ENCODE measurements around the gene ZSCAN4.
A peak's percentile ranks its signal among the peaks of the same experiment; 100 is the strongest.

ZSCAN4 gene

GRCh38 chr19:57648331-57649003 is 20.3 kb upstream of the ZSCAN4 start:
- H3K79me2 ChIP-seq (ENCODE audit: control insufficient read depth, insufficient read depth, low read length, unreplicated experiment) = no peaks in the 10 kb centered on the region
- H3K27me3 ChIP-seq (ENCODE audit: insufficient read depth, low read length) = peaks cover 1% of the 10 kb centered on the region; the same call in 1 of the 2 replicates
- no peak overlapping the region for H2AFZ ChIP-seq (ENCODE audit: low read length, unreplicated experiment)
- no peaks in the 10 kb centered on the region for H3K36me3 ChIP-seq (ENCODE audit: insufficient read depth, low read length)
- H3K4me1 ChIP-seq (ENCODE audit: control insufficient read depth, insufficient read depth, low read length, unreplicated experiment) = no peaks in the 10 kb centered on the region
- no peak overlapping the region for H3K27ac ChIP-seq (ENCODE audit: low read depth, low read length)
- no peak overlapping the region for H3K4me3 ChIP-seq (ENCODE audit: low read depth, low read length)

- H3K79me2 ChIP-seq (ENCODE audit: control insufficient read depth, insufficient read depth, low read length, unreplicated experiment) = no peaks in the 10 kb centered on the region
- H3K27me3 ChIP-seq (ENCODE audit: insufficient read depth, low read length) = peaks cover 21% of the 10 kb centered on the region
- H3K4me1 ChIP-seq (ENCODE audit: control insufficient read depth, insufficient read depth, low read length, unreplicated experiment) = no peaks in the 10 kb centered on the region
- H3K27ac ChIP-seq (ENCODE audit: low read depth, low read length) = no peak overlapping the region
- no peaks in the 10 kb centered on the region for H3K36me3 ChIP-seq (ENCODE audit: insufficient read depth, low read length)
- H2AFZ ChIP-seq (ENCODE audit: low read length, unreplicated experiment) = no peak overlapping the region
- no peak overlapping the region for H3K4me3 ChIP-seq (ENCODE audit: low read depth, low read length)
Observed at GRCh38 chr19:57651654-57651996, 17.1 kb upstream of the ZSCAN4 start.

- H3K4me1 ChIP-seq (ENCODE audit: control insufficient read depth, insufficient read depth, low read length, unreplicated experiment) = no peaks in the 10 kb centered on the region
- no peak overlapping the region for H3K27ac ChIP-seq (ENCODE audit: low read depth, low read length)
- no peak overlapping the region for H3K4me3 ChIP-seq (ENCODE audit: low read depth, low read length)
- no peaks in the 10 kb centered on the region for H3K36me3 ChIP-seq (ENCODE audit: insufficient read depth, low read length)
- no peaks in the 10 kb centered on the region for H3K79me2 ChIP-seq (ENCODE audit: control insufficient read depth, insufficient read depth, low read length, unreplicated experiment)
- no peak overlapping the region for H2AFZ ChIP-seq (ENCODE audit: low read length, unreplicated experiment)
- H3K27me3 ChIP-seq (ENCODE audit: insufficient read depth, low read length) = peaks cover 21% of the 10 kb centered on the region
Observed at GRCh38 chr19:57653689-57654088, 15.0 kb upstream of the ZSCAN4 start.

GRCh38 chr19:57655443-57655842 is 13.3 kb upstream of the ZSCAN4 start:
- Histone ChIP-seq H3K27ac (ENCODE audit: low read depth, low read length) (no peak overlapping the region), H3K4me1 (ENCODE audit: control insufficient read depth, insufficient read depth, low read length, unreplicated experiment) (no peaks in the 10 kb centered on the region)

GRCh38 chr19:57656346-57656745 is 12.4 kb upstream of the ZSCAN4 start:
- H3K4me1 ChIP-seq (ENCODE audit: control insufficient read depth, insufficient read depth, low read length, unreplicated experiment) = no peaks in the 10 kb centered on the region
- no peaks in the 10 kb centered on the region for H3K36me3 ChIP-seq (ENCODE audit: insufficient read depth, low read length)
- H2AFZ ChIP-seq (ENCODE audit: low read length, unreplicated experiment) = no peak overlapping the region

More at GRCh38 chr19:57655443-57655842, 13.3 kb upstream of the ZSCAN4 start:
- H2AFZ ChIP-seq (ENCODE audit: low read length, unreplicated experiment) = no peak overlapping the region
- no peak overlapping the region for H3K4me3 ChIP-seq (ENCODE audit: low read depth, low read length)
- no peaks in the 10 kb centered on the region for H3K36me3 ChIP-seq (ENCODE audit: insufficient read depth, low read length)
- peaks cover 38% of the 10 kb centered on the region for H3K27me3 ChIP-seq (ENCODE audit: insufficient read depth, low read length)
- H3K79me2 ChIP-seq (ENCODE audit: control insufficient read depth, insufficient read depth, low read length, unreplicated experiment) = no peaks in the 10 kb centered on the region

GRCh38 chr19:57664269-57665127 is 4.2 kb upstream of the ZSCAN4 start:
- no peaks in the 10 kb centered on the region for H3K36me3 ChIP-seq (ENCODE audit: insufficient read depth, low read length)
- H3K4me1 ChIP-seq (ENCODE audit: control insufficient read depth, insufficient read depth, low read length, unreplicated experiment) = no peaks in the 10 kb centered on the region
- peak overlapping the region; percentile 93 for H2AFZ ChIP-seq (ENCODE audit: low read length, unreplicated experiment)
- no peak overlapping the region for H3K27ac ChIP-seq (ENCODE audit: low read depth, low read length)
- H3K27me3 ChIP-seq (ENCODE audit: insufficient read depth, low read length) = peaks cover 31% of the 10 kb centered on the region
- peak overlapping the region; percentile 80 for H3K4me3 ChIP-seq (ENCODE audit: low read depth, low read length)
- H3K79me2 ChIP-seq (ENCODE audit: control insufficient read depth, insufficient read depth, low read length, unreplicated experiment) = no peaks in the 10 kb centered on the region

More at GRCh38 chr19:57656346-57656745, 12.4 kb upstream of the ZSCAN4 start:
- Histone ChIP-seq H3K4me3 (ENCODE audit: low read depth, low read length) (no peak overlapping the region), H3K79me2 (ENCODE audit: control insufficient read depth, insufficient read depth, low read length, unreplicated experiment) (no peaks in the 10 kb centered on the region), H3K27me3 (ENCODE audit: insufficient read depth, low read length) (peaks cover 47% of the 10 kb centered on the region), H3K27ac (ENCODE audit: low read depth, low read length) (no peak overlapping the region)

GRCh38 chr19:57665261-57665806 is 3.4 kb upstream of the ZSCAN4 start:
- Histone ChIP-seq H3K4me1 (ENCODE audit: control insufficient read depth, insufficient read depth, low read length, unreplicated experiment) (no peaks in the 10 kb centered on the region), H3K27ac (ENCODE audit: low read depth, low read length) (no peak overlapping the region), H3K36me3 (ENCODE audit: insufficient read depth, low read length) (no peaks in the 10 kb centered on the region), H3K27me3 (ENCODE audit: insufficient read depth, low read length) (peaks cover 22% of the 10 kb centered on the region), H3K4me3 (ENCODE audit: low read depth, low read length) (no peak overlapping the region), H3K79me2 (ENCODE audit: control insufficient read depth, insufficient read depth, low read length, unreplicated experiment) (no peaks in the 10 kb centered on the region), H2AFZ (ENCODE audit: low read length, unreplicated experiment) (no peak overlapping the region)

- peaks cover 15% of the 10 kb centered on the region for H3K27me3 ChIP-seq (ENCODE audit: insufficient read depth, low read length)
- no peak overlapping the region for H3K27ac ChIP-seq (ENCODE audit: low read depth, low read length)
- H3K79me2 ChIP-seq (ENCODE audit: control insufficient read depth, insufficient read depth, low read length, unreplicated experiment) = no peaks in the 10 kb centered on the region
- H2AFZ ChIP-seq (ENCODE audit: low read length, unreplicated experiment) = no peak overlapping the region
- H3K4me1 ChIP-seq (ENCODE audit: control insufficient read depth, insufficient read depth, low read length, unreplicated experiment) = no peaks in the 10 kb centered on the region
- no peaks in the 10 kb centered on the region for H3K36me3 ChIP-seq (ENCODE audit: insufficient read depth, low read length)
- H3K4me3 ChIP-seq (ENCODE audit: low read depth, low read length) = no peak overlapping the region
Observed at GRCh38 chr19:57667228-57667627, 1.5 kb upstream of the ZSCAN4 start.

GRCh38 chr19:57671124-57671895 is 2.6 kb downstream of the ZSCAN4 start:
- Histone ChIP-seq H3K27me3 (ENCODE audit: insufficient read depth, low read length) (peaks cover 13% of the 10 kb centered on the region; the same call in 1 of the 2 replicates), H3K79me2 (ENCODE audit: control insufficient read depth, insufficient read depth, low read length, unreplicated experiment) (no peaks in the 10 kb centered on the region), H2AFZ (ENCODE audit: low read length, unreplicated experiment) (no peak overlapping the region), H3K36me3 (ENCODE audit: insufficient read depth, low read length) (no peaks in the 10 kb centered on the region), H3K4me3 (ENCODE audit: low read depth, low read length) (no peak overlapping the region), H3K27ac (ENCODE audit: low read depth, low read length) (no peak overlapping the region), H3K4me1 (ENCODE audit: control insufficient read depth, insufficient read depth, low read length, unreplicated experiment) (peaks cover 10% of the 10 kb centered on the region)

GRCh38 chr19:57672466-57672865 is 3.7 kb downstream of the ZSCAN4 start:
- no peak overlapping the region for H3K27ac ChIP-seq (ENCODE audit: low read depth, low read length)
- H3K36me3 ChIP-seq (ENCODE audit: insufficient read depth, low read length) = no peaks in the 10 kb centered on the region
- H3K79me2 ChIP-seq (ENCODE audit: control insufficient read depth, insufficient read depth, low read length, unreplicated experiment) = no peaks in the 10 kb centered on the region
- no peak overlapping the region for H3K4me3 ChIP-seq (ENCODE audit: low read depth, low read length)
- peaks cover 6% of the 10 kb centered on the region; the same call in 1 of the 2 replicates for H3K27me3 ChIP-seq (ENCODE audit: insufficient read depth, low read length)
- no peak overlapping the region for H2AFZ ChIP-seq (ENCODE audit: low read length, unreplicated experiment)
- peaks cover 11% of the 10 kb centered on the region for H3K4me1 ChIP-seq (ENCODE audit: control insufficient read depth, insufficient read depth, low read length, unreplicated experiment)
